Upper lobe of right lung (tissue), 1 donor: ENCODE data around the gene MSH2. TPM values are rescaled to one million over a fixed set of nuclear protein-coding genes. Genes with fewer than 3 reads are reported as not detected.

Experiments
- ATAC-seq: fragments of 200-7000 bp; cut with Tn5 transposase; one replicate; pipeline ENCODE4 v1.9.1; 2020; ENCODE audit warnings: mild to moderate bottlenecking, moderate library complexity
- DNase-seq: peaks from one replicate; pipeline ENCODE4 v3.0.0-alpha.2; 2020
- H3K27ac ChIP-seq: fragments of 200-600 bp; one replicate; pipeline ENCODE4 v1.8.0; 2022
- H3K27me3 ChIP-seq: fragments of 200-600 bp; one replicate; pipeline ENCODE4 v1.8.0; 2022; ENCODE audit warnings: mild to moderate bottlenecking
- H3K36me3 ChIP-seq: fragments of 200-600 bp; one replicate; pipeline ENCODE4 v1.8.0; 2022
- H3K4me1 ChIP-seq: fragments of 200-600 bp; one replicate; pipeline ENCODE4 v1.8.0; 2022
- H3K4me3 ChIP-seq: fragments of 200-600 bp; one replicate; pipeline ENCODE4 v1.8.0; 2022; ENCODE audit warnings: mild to moderate bottlenecking
- H3K9me3 ChIP-seq: fragments of 200-600 bp; one replicate; pipeline ENCODE4 v1.8.0; 2022
- intact Hi-C: fragments of 100-400 bp; cut with DNase I; formaldehyde crosslinking; loops from one replicate; pipeline ENCODE4 v1.11.0; 2022
- total RNA-seq: library from RNA; stranded (reverse); fragmentation: NEBNext Ultra II Directional; extraction: Animal tissue kit (Norgen Biotek cat#: 25700); gene quantifications from one replicate; pipeline ENCODE4 v1.2.1, GENCODE V29; 2021
- TF ChIP-seq, protein P1 (sequence below): fragments of 200-600 bp; IDR thresholded peaks from one replicate; pipeline ENCODE4 v1.8.0; 2022; ENCODE audit warnings: antibody characterized with exemption
- donor health status: DM: no; HTN: yes; CAD: no; lungs with severe emphysema.

Gene MSH2
- total RNA-seq, 1 donor from 2014 or later: 13.3 TPM

DNA sequence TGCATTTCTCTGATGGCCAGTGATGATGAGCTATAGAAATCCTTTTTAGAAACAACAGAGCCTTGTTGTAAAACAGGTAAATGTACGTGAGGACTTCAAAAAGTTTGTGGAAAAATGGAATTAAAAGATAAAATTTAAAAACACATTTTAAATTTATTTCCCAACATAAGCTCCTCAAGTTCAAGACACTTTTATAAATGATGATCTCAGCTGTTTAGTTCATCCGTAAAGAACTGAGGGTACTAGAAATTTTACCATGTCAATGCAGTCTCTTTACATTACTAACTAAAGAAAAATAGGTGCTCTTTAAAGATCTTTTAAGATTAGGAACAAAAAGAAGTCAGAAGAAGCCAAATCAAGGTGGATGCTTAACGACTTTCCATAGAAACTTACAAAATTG lies 52.5 kb downstream of the MSH2 start:
- no peak for ATAC-seq
- DNase-seq: no peak
- H3K27me3 ChIP-seq: no peaks in the 10 kb centered on the region
- no peak overlapping the region for H3K4me3 ChIP-seq
- H3K4me1 ChIP-seq: no peaks in the 10 kb centered on the region
- intact Hi-C loops: no loop called here
- no peaks in the 10 kb centered on the region for H3K9me3 ChIP-seq
- H3K36me3 ChIP-seq: no peaks in the 10 kb centered on the region
- no peak overlapping the region for H3K27ac ChIP-seq
- TF ChIP-seq, protein P1, sequence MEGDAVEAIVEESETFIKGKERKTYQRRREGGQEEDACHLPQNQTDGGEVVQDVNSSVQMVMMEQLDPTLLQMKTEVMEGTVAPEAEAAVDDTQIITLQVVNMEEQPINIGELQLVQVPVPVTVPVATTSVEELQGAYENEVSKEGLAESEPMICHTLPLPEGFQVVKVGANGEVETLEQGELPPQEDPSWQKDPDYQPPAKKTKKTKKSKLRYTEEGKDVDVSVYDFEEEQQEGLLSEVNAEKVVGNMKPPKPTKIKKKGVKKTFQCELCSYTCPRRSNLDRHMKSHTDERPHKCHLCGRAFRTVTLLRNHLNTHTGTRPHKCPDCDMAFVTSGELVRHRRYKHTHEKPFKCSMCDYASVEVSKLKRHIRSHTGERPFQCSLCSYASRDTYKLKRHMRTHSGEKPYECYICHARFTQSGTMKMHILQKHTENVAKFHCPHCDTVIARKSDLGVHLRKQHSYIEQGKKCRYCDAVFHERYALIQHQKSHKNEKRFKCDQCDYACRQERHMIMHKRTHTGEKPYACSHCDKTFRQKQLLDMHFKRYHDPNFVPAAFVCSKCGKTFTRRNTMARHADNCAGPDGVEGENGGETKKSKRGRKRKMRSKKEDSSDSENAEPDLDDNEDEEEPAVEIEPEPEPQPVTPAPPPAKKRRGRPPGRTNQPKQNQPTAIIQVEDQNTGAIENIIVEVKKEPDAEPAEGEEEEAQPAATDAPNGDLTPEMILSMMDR: no peak

- Histone ChIP-seq H3K36me3 (no peaks in the 10 kb centered on the region), H3K4me1 (no peaks in the 10 kb centered on the region), H3K9me3 (no peaks in the 10 kb centered on the region), H3K4me3 (no peak overlapping the region), H3K27me3 (no peaks in the 10 kb centered on the region), H3K27ac (no peak overlapping the region)
- TF ChIP-seq, protein P1: no peak
- DNase-seq (no peak), ATAC-seq (no peak)
- intact Hi-C loops: no loop called here
These were observed 53.9 kb downstream of the MSH2 start for GRCh38 chr2:47456851-47457250.

DNA sequence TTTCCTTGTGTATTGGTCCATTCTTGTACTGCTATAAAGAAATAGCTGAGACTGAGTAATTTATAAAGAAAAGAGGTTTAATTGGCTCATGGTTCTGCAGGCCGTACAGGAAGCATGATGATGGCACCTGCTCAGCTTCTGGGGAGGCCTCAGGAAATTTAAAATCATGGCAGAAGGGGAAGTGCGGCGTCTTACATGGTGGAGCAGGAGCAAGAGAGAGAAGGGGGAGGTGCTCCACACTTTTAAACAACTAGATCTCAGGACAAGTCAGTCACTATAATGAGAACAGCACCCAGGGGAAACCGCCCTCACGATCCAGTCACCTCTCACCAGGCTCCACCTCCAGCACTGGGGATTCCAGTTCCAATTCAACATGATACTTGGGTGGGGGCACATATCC lies 54.3 kb downstream of the MSH2 start:
- ATAC-seq (no peak), DNase-seq (no peak)
- no peaks in the 10 kb centered on the region for H3K27me3 ChIP-seq
- no peak overlapping the region for H3K27ac ChIP-seq
- no peaks in the 10 kb centered on the region for H3K4me1 ChIP-seq
- no peaks in the 10 kb centered on the region for H3K9me3 ChIP-seq
- TF ChIP-seq, protein P1: no peak
- no peak overlapping the region for H3K4me3 ChIP-seq
- H3K36me3 ChIP-seq: no peaks in the 10 kb centered on the region
- intact Hi-C loops: no loop called here

DNA sequence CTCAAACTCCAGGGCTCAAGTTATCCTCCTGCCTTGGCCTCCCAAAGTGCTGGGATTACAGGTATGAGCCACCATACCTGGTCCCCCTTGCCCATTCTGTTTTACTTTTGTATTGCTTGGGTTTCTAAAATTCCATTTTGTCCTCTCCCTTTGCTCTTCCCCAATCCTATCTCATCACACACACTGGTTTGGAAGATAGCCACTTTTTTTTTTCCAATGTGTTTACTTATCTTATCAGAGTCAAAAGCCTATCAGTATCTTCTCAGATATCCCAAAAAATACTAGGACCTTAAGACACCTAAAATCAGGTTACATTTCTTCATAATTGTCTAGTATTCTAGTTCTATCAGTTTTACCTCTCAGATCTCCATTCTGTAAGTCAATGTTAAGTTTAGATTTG lies 56.1 kb downstream of the MSH2 start:
- no peak overlapping the region for H3K4me3 ChIP-seq
- intact Hi-C loops: no loop called here
- ATAC-seq: no peak
- peaks cover 11% of the 10 kb centered on the region for H3K36me3 ChIP-seq
- no peaks in the 10 kb centered on the region for H3K4me1 ChIP-seq
- no peak overlapping the region for H3K27ac ChIP-seq
- TF ChIP-seq, protein P1: no peak
- H3K9me3 ChIP-seq: no peaks in the 10 kb centered on the region
- DNase-seq: no peak
- H3K27me3 ChIP-seq: no peaks in the 10 kb centered on the region

GRCh38 chr2:47460766-47461165 lies 57.8 kb downstream of the MSH2 start:
- Histone ChIP-seq H3K36me3 (peaks cover 17% of the 10 kb centered on the region), H3K9me3 (no peaks in the 10 kb centered on the region), H3K4me1 (no peaks in the 10 kb centered on the region), H3K4me3 (no peak overlapping the region), H3K27ac (no peak overlapping the region), H3K27me3 (no peaks in the 10 kb centered on the region)
- TF ChIP-seq, protein P1: no peak
- no peak for ATAC-seq
- DNase-seq: no peak
- intact Hi-C loops: no loop called here

GRCh38 chr2:47471429-47472116 lies 68.6 kb downstream of the MSH2 start:
- intact Hi-C loops: no loop called here
- TF ChIP-seq, protein P1: no peak
- H3K36me3 ChIP-seq: peaks cover 33% of the 10 kb centered on the region

More at GRCh38 chr2:47471429-47472116, 68.6 kb downstream of the MSH2 start:
- H3K4me1 ChIP-seq: no peaks in the 10 kb centered on the region
- DNase-seq (no peak), ATAC-seq (no peak)
- no peaks in the 10 kb centered on the region for H3K27me3 ChIP-seq
- H3K27ac ChIP-seq: no peak overlapping the region
- no peaks in the 10 kb centered on the region for H3K9me3 ChIP-seq
- no peak overlapping the region for H3K4me3 ChIP-seq
